ENCODE data around the gene C6.

- TF ChIP-seq EP300 (conservative IDR thresholded peaks at IDR 0.05; ENCODE audit: poor library complexity, severe bottlenecking) (no peak), CTCF (IDR thresholded peaks at IDR 0.05; ENCODE audit: poor library complexity, severe bottlenecking) (no peak), EZH2 (IDR thresholded peaks at IDR 0.05; ENCODE audit: borderline replicate concordance, insufficient read depth, low read length, poor library complexity, severe bottlenecking) (no peak), TAF1 (IDR thresholded peaks at IDR 0.05; ENCODE audit: low read depth) (no peak), POLR2AphosphoS5 (IDR thresholded peaks at IDR 0.05) (no peak), SMC3 (conservative IDR thresholded peaks at IDR 0.05; ENCODE audit: poor library complexity) (no peak), REST (IDR thresholded peaks at IDR 0.05; ENCODE audit: borderline replicate concordance) (no peak)
Observed at GRCh38 chr5:41253109-41253508, 39.8 kb upstream of the C6 start.

Measured in neural cell (in vitro differentiated cells).